T-cell (primary cell): ENCODE measurements around the gene POLR1E. TPM values are rescaled to one million over a fixed set of nuclear protein-coding genes. Genes with fewer than 3 reads are reported as not detected.

Experiments
- ATAC-seq, 4 experiments: fragments of 200-7000 bp in 3 of 4; fragments of 150-1000 bp in 1 of 4; cut with Tn5 transposase; replicated peaks in 1 of 4; 1 replicate in 3 of 4; 2 replicates in 1 of 4; pipeline ENCODE4 v1.10.0; 2021; ENCODE audit warnings: moderate library complexity in 3 of 4, mild to moderate bottlenecking in 2 of 4, moderate number of reproducible peaks in 1 of 4
- CTCF ChIA-PET, 2 donors: fragments of 300-600 bp; sonication (Branson Sonifier 250); formaldehyde crosslinking; loops; one replicate each; lab custom pipeline; 2022; ENCODE audit warnings: antibody characterized with exemption in 2 of 2; lab: Charles Lee
- POLR2A ChIA-PET, 2 donors: fragments of 300-600 bp; sonication (Branson Sonifier 250); formaldehyde crosslinking; loops; one replicate each; lab custom pipeline; 2022; ENCODE audit warnings: antibody characterized with exemption in 2 of 2; lab: Charles Lee
- DNase-seq, 35 experiments: peaks; one replicate each; pipeline versions ENCODE4 v3.0.0 to v3.0.0-alpha.2; 2013 to 2023
- H3K27ac ChIP-seq: one replicate; pipeline ENCODE4 v1.5.1; 2013; ENCODE audit warnings: low read length
- H3K27me3 ChIP-seq, 2 experiments: replicated peaks in 1 of 2; 1 replicate in 1 of 2; 2 replicates in 1 of 2; pipeline versions ENCODE4 v1.6.1 to v1.7.0; 2013; ENCODE audit warnings: low read length in 1 of 2, mixed read lengths in 1 of 2; ENCODE audit not compliant: control insufficient read depth in 2 of 2, insufficient read depth in 2 of 2; ENCODE audit errors: extremely low read depth in 1 of 2
- H3K36me3 ChIP-seq, 2 donors: 1 replicate in 1 of 2; 2 replicates in 1 of 2; pipeline versions ENCODE4 v1.6.1 to v1.7.0; 2013; ENCODE audit warnings: low read length in 1 of 2; ENCODE audit not compliant: control insufficient read depth in 2 of 2, insufficient read depth in 1 of 2; ENCODE audit errors: extremely low read depth in 1 of 2
- H3K4me1 ChIP-seq, 2 experiments: 1 replicate in 1 of 2; 2 replicates in 1 of 2; pipeline versions ENCODE4 v1.6.1 to v1.7.0; 2013; ENCODE audit warnings: low read length in 2 of 2, mixed read lengths in 1 of 2; ENCODE audit not compliant: insufficient read depth in 2 of 2, control insufficient read depth in 1 of 2; ENCODE audit errors: extremely low read depth in 1 of 2
- H3K4me3 ChIP-seq, 2 donors: 1 replicate in 1 of 2; 2 replicates in 1 of 2; pipeline versions ENCODE4 v1.5.1 to v1.7.0; 2013; ENCODE audit warnings: mild to moderate bottlenecking in 2 of 2, low read length in 1 of 2, moderate library complexity in 1 of 2; ENCODE audit not compliant: control insufficient read depth in 1 of 2; ENCODE audit errors: extremely low read depth in 1 of 2
- H3K9me3 ChIP-seq: 2 replicates; pipeline ENCODE4 v1.7.0; 2013
- H3K27ac Mint-ChIP-seq, 2 donors: one replicate each; pipeline ENCODE4 v1.8.0; 2020 to 2021; ENCODE audit warnings: mild to moderate bottlenecking in 2 of 2, mixed read lengths in 2 of 2
- H3K27me3 Mint-ChIP-seq, 2 donors: one replicate each; pipeline ENCODE4 v1.8.0; 2021 to 2022; ENCODE audit warnings: mixed read lengths in 2 of 2
- H3K36me3 Mint-ChIP-seq: one replicate; pipeline ENCODE4 v1.8.0; 2021; ENCODE audit warnings: mixed read lengths
- H3K4me1 Mint-ChIP-seq, 3 donors: one replicate each; pipeline ENCODE4 v1.8.0; 2020 to 2022; ENCODE audit warnings: mixed read lengths in 3 of 3, mild to moderate bottlenecking in 1 of 3
- H3K4me3 Mint-ChIP-seq, 3 donors: one replicate each; pipeline ENCODE4 v1.8.0; 2020 to 2022; ENCODE audit warnings: mild to moderate bottlenecking in 3 of 3, mixed read lengths in 3 of 3, moderate library complexity in 3 of 3
- H3K9me3 Mint-ChIP-seq, 3 donors: one replicate each; pipeline ENCODE4 v1.8.0; 2020 to 2022; ENCODE audit warnings: mixed read lengths in 3 of 3
- WGBS: methylation state at CpG from one replicate; pipeline ENCODE4 v1.1.5; 2013; ENCODE audit warnings: missing lambda C conversion rate; ENCODE audit not compliant: insufficient coverage; 5-methylcytosine and 5-hydroxymethylcytosine counted together
- total RNA-seq, 35 experiments: library from RNA in 6 of 35; stranded (reverse) in 6 of 35; fragments of 120-200 nt in 1 of 35; gene quantifications; one replicate each; pipeline versions ENCODE4 v1.2.1 to v1.2.4 and lab custom pipeline; 2013 to 2026

The POLR1E gene
- total RNA-seq, 5 donors from 2014 or later (not counting 1 experiment from before 2014, with no cell fraction given), result 31.5 to 37.4 (median 35.0) TPM

DNA sequence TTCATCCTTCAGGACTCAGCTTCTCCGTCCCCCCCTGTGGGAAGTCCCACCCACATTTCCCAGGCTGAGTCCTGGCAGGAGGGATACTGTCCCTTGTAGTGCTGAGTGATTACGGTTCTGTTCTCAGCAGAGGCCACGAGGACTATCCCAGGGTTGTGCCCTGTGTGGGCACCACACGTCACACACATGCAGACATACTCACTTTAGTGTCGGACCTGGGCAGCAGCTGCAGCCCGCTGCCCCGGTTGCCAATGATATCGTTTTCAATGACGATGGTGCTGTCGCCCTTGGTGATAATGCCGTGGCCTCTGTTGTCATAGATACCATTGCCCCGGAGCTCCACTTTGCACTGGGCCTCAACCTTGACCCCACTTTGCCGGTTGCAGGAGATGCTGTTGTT is 32.2 kb downstream of the POLR1E start:
- Histone ChIP-seq H3K4me1 (peaks cover 0 to 2% of the 10 kb centered on the region in 2 experiments), H3K27ac (no peak overlapping the region), H3K27me3 (no peaks in the 10 kb centered on the region), H3K9me3 (no peaks in the 10 kb centered on the region), H3K36me3 (peaks cover under 1 to 2% of the 10 kb centered on the region in 2 donors), H3K4me3 (no peak overlapping the region)
- no peak overlapping the region for H3K4me3 Mint-ChIP-seq
- no peaks in the 10 kb centered on the region for H3K27me3 Mint-ChIP-seq
- ChIA-PET CTCF (no interaction called here), POLR2A (interaction anchor here in 1 of 2 donors (1.0 kb wide), 1 partner anchor 59 kb away, joined by 4 read pairs; no protein-coding TSS in a partner anchor)
- 91% methylated on average over 12 of the region's 13 CpGs for WGBS
- H3K9me3 Mint-ChIP-seq, result no peaks in the 10 kb centered on the region
- DNase-seq, result no peak
- peaks cover 31% of the 10 kb centered on the region for H3K36me3 Mint-ChIP-seq
- H3K4me1 Mint-ChIP-seq, result no peaks in the 10 kb centered on the region
- ATAC-seq, result no peak
- H3K27ac Mint-ChIP-seq, result no peak overlapping the region

DNA sequence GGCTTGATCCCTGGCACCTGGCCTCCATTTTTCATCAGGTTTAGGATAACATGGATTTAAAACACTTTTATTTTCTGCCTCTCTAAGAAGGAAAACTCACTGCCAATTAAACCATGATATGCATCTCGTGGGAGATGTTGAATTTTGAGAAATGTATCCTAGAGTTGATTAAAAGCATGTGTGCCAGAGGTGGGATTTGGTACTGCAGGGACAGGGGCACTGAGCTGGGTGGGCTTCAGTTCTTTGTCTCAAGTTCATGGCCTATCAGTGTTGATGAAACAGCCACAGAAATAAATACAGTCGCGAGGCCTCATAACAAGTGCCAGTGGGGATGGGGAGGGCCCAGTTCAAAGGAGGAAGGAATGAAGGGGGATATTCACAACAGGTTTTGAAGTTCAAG is 34.9 kb downstream of the POLR1E start:
- no peak overlapping the region for H3K4me3 Mint-ChIP-seq
- DNase-seq, result no peak
- WGBS, result 85% methylated on average over 3 of the region's 3 CpGs
- H3K27ac Mint-ChIP-seq, result no peak overlapping the region
- peaks cover 34% of the 10 kb centered on the region for H3K36me3 Mint-ChIP-seq
- H3K9me3 Mint-ChIP-seq, result no peaks in the 10 kb centered on the region
- ChIA-PET POLR2A (no interaction called here), CTCF (interaction anchor here in 1 of 2 donors (0.7 kb wide), 1 partner anchor 75 kb away, joined by 8 read pairs; no protein-coding TSS in a partner anchor)
- Histone ChIP-seq H3K27me3 (no peaks in the 10 kb centered on the region), H3K9me3 (no peaks in the 10 kb centered on the region), H3K4me3 (no peak overlapping the region), H3K4me1 (no peaks in the 10 kb centered on the region), H3K27ac (no peak overlapping the region), H3K36me3 (peaks cover 2% of the 10 kb centered on the region in 2 donors)
- no peaks in the 10 kb centered on the region for H3K4me1 Mint-ChIP-seq
- H3K27me3 Mint-ChIP-seq, result no peaks in the 10 kb centered on the region
- ATAC-seq, result no peak

DNA sequence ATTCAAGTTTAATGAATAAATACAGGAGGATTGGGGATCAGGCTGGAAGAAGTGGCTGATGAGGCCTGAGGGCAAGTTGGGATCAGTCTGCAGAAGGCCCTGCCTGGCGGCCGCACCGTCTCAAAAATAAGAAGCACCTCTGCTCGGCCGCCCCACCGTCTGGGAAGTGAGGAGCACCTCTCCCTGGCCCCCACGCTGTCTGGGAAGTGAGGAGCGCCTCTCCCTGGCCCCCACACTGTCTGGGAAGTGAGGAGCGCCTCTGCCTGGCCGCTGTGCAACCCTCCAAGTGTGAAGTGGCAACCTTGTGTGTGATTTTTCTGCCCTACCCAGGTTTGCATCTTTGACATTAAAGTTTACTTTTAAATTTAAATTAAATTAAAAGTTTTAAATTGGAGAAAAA is 35.4 kb downstream of the POLR1E start:
- H3K27ac Mint-ChIP-seq, result no peak overlapping the region
- Histone ChIP-seq H3K27me3 (no peaks in the 10 kb centered on the region), H3K4me3 (no peak overlapping the region), H3K27ac (no peak overlapping the region), H3K9me3 (no peaks in the 10 kb centered on the region), H3K36me3 (peaks cover 2% of the 10 kb centered on the region in 2 donors), H3K4me1 (no peaks in the 10 kb centered on the region)
- no peak for DNase-seq
- ChIA-PET CTCF (no interaction called here), POLR2A (no interaction called here)
- no peaks in the 10 kb centered on the region for H3K27me3 Mint-ChIP-seq
- H3K4me3 Mint-ChIP-seq, result no peak overlapping the region
- WGBS, result 97% methylated on average over 5 of the region's 10 CpGs
- ATAC-seq, result no peak
- H3K9me3 Mint-ChIP-seq, result no peaks in the 10 kb centered on the region
- H3K36me3 Mint-ChIP-seq, result peaks cover 34% of the 10 kb centered on the region
- H3K4me1 Mint-ChIP-seq, result no peaks in the 10 kb centered on the region

DNA sequence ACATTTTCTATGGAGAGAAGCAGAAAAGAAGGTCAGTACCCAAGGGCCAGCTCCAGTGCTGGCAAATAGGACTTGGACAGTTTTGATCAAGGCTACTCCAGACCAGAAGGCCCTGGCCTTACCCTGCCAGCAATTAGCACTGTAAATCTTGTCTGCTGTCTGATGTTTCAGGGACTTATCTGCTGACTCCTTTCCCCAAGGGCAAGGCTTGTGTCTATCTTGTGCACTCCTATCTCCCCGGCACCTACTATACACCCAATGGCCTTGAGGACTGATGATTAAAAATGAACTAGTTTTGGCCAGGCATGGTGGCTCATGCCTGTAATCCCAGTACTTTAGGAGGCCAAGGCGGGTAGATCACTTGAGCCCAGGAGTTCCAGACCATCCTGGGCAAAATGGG is 37.2 kb downstream of the POLR1E start:
- Mint-ChIP-seq H3K9me3 (peaks cover 0 to 4% (median 0%) of the 10 kb centered on the region in 3 donors), H3K27ac (peak overlapping the region in 1 of 2 donors; percentile 11), H3K4me3 (no peak overlapping the region), H3K27me3 (no peaks in the 10 kb centered on the region), H3K36me3 (peaks cover 38% of the 10 kb centered on the region), H3K4me1 (no peaks in the 10 kb centered on the region)
- ChIA-PET CTCF (no interaction called here), POLR2A (no interaction called here)
- Histone ChIP-seq H3K4me1 (no peaks in the 10 kb centered on the region), H3K27ac (no peak overlapping the region), H3K27me3 (no peaks in the 10 kb centered on the region), H3K36me3 (peaks cover 2% of the 10 kb centered on the region in 2 donors), H3K4me3 (no peak overlapping the region), H3K9me3 (no peaks in the 10 kb centered on the region)
- WGBS, result no CpG with 5 or more reads among the region's 2 CpGs
- DNase-seq (no peak), ATAC-seq (no peak)

DNA sequence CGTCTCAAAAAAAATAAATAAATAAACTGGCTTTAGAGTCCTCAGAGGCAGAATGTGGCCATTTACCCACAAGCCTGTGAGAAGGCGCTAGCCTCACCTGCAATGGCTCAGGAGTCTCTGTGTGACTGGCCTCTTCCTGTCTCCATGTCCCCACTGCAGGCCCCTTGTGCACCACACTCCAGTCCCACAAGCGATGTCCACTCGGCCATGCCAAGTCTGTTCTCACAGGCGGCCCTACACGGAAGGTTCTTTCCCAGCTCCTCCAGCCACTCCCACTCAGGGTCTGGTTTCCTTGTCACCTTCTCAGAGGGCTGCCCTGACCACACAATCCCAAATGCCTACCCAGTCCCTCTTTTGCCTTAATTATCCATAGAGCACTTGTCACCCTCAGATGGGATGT is 38.2 kb downstream of the POLR1E start:
- ChIA-PET POLR2A (no interaction called here), CTCF (no interaction called here)
- no peak for DNase-seq
- Mint-ChIP-seq H3K27ac (no peak overlapping the region), H3K27me3 (no peaks in the 10 kb centered on the region), H3K9me3 (peaks cover 0 to 4% (median 0%) of the 10 kb centered on the region in 3 donors), H3K4me1 (peaks cover 7 to 8% (median 7%) of the 10 kb centered on the region in 3 donors), H3K36me3 (peaks cover 38% of the 10 kb centered on the region), H3K4me3 (no peak overlapping the region)
- Histone ChIP-seq H3K36me3 (peaks cover 0 to 2% of the 10 kb centered on the region in 2 donors), H3K27me3 (no peaks in the 10 kb centered on the region), H3K4me1 (peaks cover 0 to 7% of the 10 kb centered on the region in 2 experiments), H3K27ac (no peak overlapping the region), H3K9me3 (no peaks in the 10 kb centered on the region), H3K4me3 (no peak overlapping the region)
- 92% methylated on average over 6 of the region's 6 CpGs for whole genome bisulfite sequencing
- no peak for ATAC-seq

DNA sequence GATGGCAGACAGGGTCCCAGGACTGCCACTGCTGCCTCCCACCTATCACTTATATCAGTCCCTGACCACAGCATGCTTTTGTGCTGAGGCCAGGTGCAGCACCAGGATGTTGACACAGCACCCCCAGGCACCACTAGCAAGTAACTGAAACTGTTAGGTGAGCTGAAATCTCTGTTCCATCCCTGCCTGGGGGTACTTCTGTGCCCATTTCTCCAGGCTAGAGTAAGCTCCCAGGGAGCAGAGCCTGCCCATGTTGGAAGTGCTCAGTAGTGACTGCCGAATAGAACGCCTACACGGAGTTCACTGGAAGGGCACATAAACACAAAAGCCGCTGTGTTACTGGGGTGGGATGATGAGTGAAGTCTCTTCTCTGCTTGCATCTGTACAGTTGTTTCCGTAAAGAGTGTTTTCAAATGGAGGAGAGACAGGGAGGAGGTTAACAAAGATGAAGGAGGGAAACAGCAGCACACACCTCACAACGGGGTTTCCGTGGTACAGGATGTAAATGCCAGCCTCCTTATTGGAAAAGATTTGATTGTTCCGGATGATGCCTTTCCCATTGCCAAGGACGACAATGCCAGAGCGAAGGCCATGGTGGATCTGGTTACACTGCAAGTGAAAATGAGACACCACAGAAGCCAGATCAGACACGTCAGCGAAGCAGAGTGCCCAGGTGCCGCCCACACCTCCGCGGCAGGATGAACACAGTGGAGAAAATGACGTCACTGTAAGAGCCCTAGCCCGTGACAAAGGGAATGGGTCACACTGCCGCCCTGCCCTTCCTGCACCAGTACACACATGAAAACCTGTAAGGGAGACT is 43.1 kb downstream of the POLR1E start:
- POLR2A ChIA-PET, result interaction anchor here in 1 of 2 donors (0.6 kb wide), 2 partner anchors 11 to 42 kb away, joined by 3 read pairs; no protein-coding TSS in a partner anchor
- peak in 34 of 35 experiments; percentile 20 to 78 (median 56) for DNase-seq
- Mint-ChIP-seq H3K4me3 (peak overlapping the region; percentile 58 to 74 (median 73)), H3K36me3 (peaks cover 13% of the 10 kb centered on the region), H3K27me3 (no peaks in the 10 kb centered on the region), H3K4me1 (peaks cover 10 to 32% (median 21%) of the 10 kb centered on the region in 3 donors), H3K9me3 (peaks cover 0 to 4% (median 0%) of the 10 kb centered on the region in 3 donors), H3K27ac (peak overlapping the region; percentile 90 to 96)
- Histone ChIP-seq H3K36me3 (no peaks in the 10 kb centered on the region), H3K27ac (peak overlapping the region; percentile 93), H3K9me3 (no peaks in the 10 kb centered on the region), H3K4me1 (peaks cover 0 to 31% of the 10 kb centered on the region in 2 experiments), H3K27me3 (no peaks in the 10 kb centered on the region), H3K4me3 (peak overlapping the region in 1 of 2 donors; percentile 36)
- CTCF ChIA-PET, result interaction anchor here (0.6 to 0.7 kb wide), 2 partner anchors 12 to 172 kb away, joined by 5 to 8 read pairs; no protein-coding TSS in a partner anchor
- 34% methylated on average over 18 of the region's 18 CpGs for WGBS
- ATAC-seq, result peak; percentile 74 to 82 (median 79)
